Measurements from ENCODE around the gene BRINP1.

- no peak for TF ChIP-seq EP300 (IDR thresholded peaks at IDR 0.05; ENCODE audit: borderline replicate concordance)
- no peak for TF ChIP-seq TAF1 (IDR thresholded peaks at IDR 0.05; ENCODE audit: low read depth)
- TF ChIP-seq RAD21 (IDR thresholded peaks at IDR 0.05; ENCODE audit: low read depth): no peak
- TF ChIP-seq CEBPB (IDR thresholded peaks at IDR 0.05): no peak
Observed at GRCh38 chr9:119148855-119149254, 220.4 kb downstream of the BRINP1 start.
